ENCODE measurements around the gene MYOC.
"Not testable (repeated sequence)": the region's sequence is repeated elsewhere in the genome, so short reads cannot be mapped to it uniquely, and the experiment has no call there.

Gene MYOC

DNA sequence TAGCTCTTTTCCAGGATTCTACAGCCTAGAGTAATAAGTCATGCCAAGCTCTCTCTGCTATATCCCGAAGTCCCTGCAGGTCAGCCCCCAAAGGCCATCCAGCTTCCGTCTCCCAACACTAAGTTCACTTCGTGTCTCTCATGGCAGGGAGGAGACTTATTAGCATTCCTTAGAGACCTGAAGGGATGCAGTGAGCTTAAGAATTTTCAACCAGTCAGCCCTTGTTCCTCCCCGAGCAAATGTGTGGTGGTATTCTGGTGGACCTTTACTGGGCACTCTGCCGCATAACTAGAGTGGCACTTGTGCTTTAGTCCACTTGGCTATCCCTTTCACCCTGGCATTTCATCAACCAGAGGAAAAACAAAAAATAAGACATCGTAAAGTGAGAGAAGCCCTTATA is 49.4 kb downstream of the MYOC start:
- DNase-seq (ENCODE audit: low read depth) = not testable (repeated sequence)

DNA sequence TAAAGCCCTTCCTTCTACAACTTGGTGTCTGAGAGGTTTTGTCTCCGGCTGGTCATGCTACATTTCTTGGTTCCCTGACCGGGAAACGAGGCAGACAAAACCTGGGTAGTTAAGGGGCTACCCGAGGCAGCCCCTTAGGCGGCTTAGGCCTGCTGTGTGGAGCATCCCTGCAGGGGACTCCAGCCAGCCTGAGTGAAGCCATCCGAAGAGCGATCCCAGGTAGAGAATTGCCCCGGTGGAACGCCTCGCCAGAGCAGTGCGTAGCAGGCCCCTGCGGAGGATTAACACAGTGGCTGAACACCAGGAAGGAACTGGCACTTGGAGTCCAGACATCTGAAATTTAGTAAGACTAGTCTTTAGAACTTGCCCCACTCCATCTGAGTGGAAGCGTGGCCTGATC is 51.6 kb downstream of the MYOC start:
- DNase-seq (ENCODE audit: low read depth) = no peak

DNA sequence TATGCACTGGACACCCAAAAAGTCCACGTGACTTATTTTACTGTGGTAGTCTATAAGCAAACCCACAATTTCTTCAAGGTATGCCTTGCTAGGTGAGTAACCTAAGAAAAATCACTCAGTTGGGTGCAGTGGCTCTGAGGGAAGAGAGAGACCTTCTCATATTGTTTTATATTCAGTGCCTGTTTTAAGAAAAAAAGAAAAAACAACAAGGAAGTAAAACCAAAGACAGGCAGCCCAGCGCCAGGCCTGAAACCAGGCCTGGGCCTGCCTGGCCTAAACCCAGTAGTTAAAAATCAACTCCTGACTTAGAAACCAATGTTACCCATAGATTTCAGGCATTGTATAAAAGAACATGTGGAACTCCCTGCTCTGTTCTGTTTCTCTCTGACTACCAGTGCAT is 52.2 kb downstream of the MYOC start:
- DNase-seq (ENCODE audit: low read depth) = not testable (repeated sequence)

DNA sequence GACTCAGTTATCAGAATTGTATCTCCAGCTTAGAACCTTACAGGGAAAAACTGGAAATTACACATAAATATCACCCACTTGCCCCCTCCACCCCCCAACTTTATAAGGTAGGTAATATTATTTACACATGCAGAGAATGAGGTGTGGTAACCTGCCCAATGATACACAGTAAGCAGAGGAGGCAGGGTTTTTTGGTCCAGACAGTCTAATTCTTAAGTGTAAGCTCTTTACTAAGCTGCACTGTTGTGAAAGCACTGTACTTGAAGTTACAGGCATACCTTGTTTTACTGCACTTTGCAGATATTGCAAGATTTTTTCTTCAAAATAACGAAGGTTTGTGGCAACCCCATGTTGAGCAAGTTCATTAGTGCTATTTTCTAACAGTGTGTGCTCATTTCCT is 55.3 kb downstream of the MYOC start:
- DNase-seq (ENCODE audit: low read depth) = no peak

DNA sequence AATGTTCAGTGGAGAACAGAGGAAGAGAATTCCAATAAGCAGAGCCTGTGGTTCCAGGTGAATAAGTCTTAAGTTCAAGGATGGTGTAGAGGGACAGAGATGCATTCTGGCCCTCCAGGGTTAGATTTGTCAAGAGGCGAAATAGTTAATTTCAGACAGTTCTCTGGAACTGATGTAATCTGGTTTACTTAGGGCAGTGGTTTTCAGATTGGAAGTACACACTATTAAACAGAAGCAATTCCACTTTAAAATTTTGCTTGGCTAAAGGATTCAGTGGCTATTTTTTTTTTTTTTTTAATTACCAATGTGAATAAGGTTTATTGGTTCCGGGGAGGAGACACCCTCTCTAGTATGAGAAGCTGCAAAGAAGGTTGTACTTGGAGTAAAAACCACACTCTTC is 55.8 kb downstream of the MYOC start:
- DNase-seq (ENCODE audit: low read depth) = no peak

DNA sequence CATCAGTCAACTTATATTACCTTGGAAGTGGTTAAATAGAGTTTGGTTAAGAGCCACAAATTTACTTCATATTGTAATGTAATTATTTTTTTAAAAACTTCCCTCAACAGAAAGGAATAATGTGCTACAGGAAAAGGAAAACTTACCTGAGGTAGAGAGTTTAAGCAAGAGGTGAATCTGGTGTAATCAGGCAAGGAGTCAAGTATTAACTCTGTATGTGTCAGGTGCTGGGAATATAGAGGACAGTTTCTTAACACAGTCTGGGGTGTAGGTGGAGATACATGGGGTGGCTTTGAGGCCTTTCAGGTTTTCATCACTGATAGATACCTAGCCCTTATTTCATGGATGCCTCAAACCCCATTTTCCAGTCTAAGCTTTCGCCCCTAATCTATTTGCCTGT is 56.4 kb downstream of the MYOC start:
- DNase-seq (ENCODE audit: low read depth) = no peak

DNA sequence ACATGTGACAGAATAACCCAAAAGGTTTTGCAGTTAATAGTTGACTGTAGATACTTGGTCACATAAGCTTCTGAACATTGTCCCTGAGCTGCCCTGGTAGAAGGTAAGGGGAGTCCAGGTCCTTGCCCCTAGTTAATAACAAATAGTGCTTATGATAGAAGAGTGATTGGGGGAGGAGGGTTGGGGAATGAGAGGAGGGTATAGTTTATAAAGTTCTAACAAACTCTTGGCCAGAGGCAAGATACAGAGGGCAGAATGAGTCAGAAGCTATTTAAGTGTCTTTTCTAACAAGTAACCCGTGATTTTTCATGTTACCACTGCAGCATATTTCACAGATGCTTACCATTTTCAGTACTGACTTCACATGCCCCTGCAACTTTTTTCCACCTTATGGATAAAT is 57.2 kb downstream of the MYOC start:
- no peak for DNase-seq (ENCODE audit: low read depth)

DNA sequence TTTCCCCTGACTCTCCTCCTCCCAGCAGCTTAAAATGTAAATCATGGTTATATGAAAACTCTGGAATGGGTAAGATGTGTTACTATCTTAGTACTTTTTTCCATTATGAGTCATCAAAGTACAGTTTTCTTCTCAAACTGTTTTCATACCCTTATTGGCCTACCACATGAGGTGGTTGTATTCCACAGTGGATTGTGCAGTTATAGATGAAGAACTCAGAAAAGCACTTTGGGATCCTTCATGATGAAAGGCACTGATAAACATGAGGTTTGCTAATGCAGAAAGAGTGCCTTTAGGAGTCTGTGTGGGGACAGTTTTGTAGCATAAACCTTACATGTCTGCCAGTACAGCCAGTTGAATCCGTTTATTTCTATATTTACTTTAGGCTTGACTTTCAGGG is 62.5 kb downstream of the MYOC start:
- DNase-seq (ENCODE audit: low read depth) = no peak

DNA sequence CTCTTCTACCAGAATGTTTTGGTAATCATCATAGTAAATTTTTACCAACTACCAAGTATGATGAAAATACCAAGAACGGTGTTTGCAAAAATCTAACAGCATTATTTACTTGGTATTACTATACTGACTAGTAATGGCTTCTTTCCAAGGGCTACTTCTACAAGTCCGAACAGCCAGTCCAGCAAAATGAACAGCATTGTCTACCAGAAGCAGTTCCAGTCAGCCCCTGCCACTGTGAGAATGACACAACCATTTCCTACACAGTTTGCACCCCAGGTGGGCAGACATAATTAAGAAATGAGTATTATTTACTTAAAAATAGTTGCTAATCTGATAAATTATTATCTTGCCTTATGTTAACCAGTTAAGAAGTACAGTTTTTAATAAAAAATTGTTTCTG is 64.3 kb downstream of the MYOC start:
- no peak for DNase-seq (ENCODE audit: low read depth)

DNA sequence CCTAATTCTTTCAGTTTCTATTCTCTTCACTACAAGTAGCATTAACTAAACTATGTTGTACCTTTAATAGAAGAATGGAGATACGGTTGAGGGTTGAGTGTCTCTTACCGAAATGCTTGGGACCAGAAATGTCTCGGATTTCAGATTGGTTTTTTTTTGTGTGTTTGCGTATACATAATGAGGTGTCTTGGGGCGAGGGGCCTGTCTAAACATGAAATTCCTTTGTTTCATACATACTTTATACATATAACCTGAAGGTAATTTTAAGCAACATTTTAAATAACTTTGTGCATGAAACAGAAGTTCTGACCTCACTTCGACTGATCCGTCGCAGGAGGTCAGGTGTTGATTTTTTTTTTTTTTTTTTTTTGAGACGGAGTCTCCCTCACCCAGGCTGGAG is 66.8 kb downstream of the MYOC start:
- no peak for DNase-seq (ENCODE audit: low read depth)

Data from activated T-helper 9 cell treated with anti-CD3 and anti-CD28 coated beads, Interleukin-2, amount 50 U/mL, for 16 hours (primary cell).